ENCODE data around the gene MYCL.
"Not testable (repeated sequence)": the region's sequence is repeated elsewhere in the genome, so short reads cannot be mapped to it uniquely, and the experiment has no call there.

MYCL gene

GRCh38 chr1:39890273-39890672 is 11.4 kb downstream of the MYCL start:
- DNase-seq, result no peak

GRCh38 chr1:39886757-39887231 is 14.9 kb downstream of the MYCL start:
- no peak for DNase-seq

GRCh38 chr1:39885516-39885915 is 16.2 kb downstream of the MYCL start:
- DNase-seq, result no peak

- DNase-seq, result no peak
Observed at GRCh38 chr1:39882152-39882551, 19.6 kb downstream of the MYCL start.

GRCh38 chr1:39877980-39878956 is 23.4 kb downstream of the MYCL start:
- no peak for DNase-seq

- no peak for DNase-seq
Observed at GRCh38 chr1:39877231-39877778, 24.4 kb downstream of the MYCL start.

GRCh38 chr1:39876144-39876543 is 25.6 kb downstream of the MYCL start:
- no peak for DNase-seq

- DNase-seq, result no peak
Observed at GRCh38 chr1:39872698-39873097, 29.0 kb downstream of the MYCL start.

- DNase-seq, result no peak
Observed at GRCh38 chr1:39871796-39872195, 29.9 kb downstream of the MYCL start.

GRCh38 chr1:39871043-39871442 is 30.7 kb downstream of the MYCL start:
- DNase-seq, result not testable (repeated sequence)

GRCh38 chr1:39869538-39870112 is 32.1 kb downstream of the MYCL start:
- DNase-seq, result not testable (repeated sequence)

- no peak for DNase-seq
Observed at GRCh38 chr1:39866767-39867166, 35.0 kb downstream of the MYCL start.

GRCh38 chr1:39865762-39866161 is 36.0 kb downstream of the MYCL start:
- DNase-seq, result no peak

GRCh38 chr1:39863177-39863576 is 38.5 kb downstream of the MYCL start:
- DNase-seq, result no peak

GRCh38 chr1:39861003-39861402 is 40.7 kb downstream of the MYCL start:
- no peak for DNase-seq

- DNase-seq, result no peak
Observed at GRCh38 chr1:39859859-39860812, 41.6 kb downstream of the MYCL start.

GRCh38 chr1:39858315-39858714 is 43.4 kb downstream of the MYCL start:
- no peak for DNase-seq

GRCh38 chr1:39857126-39857878 is 44.4 kb downstream of the MYCL start:
- no peak for DNase-seq

GRCh38 chr1:39854738-39855137 is 47.0 kb downstream of the MYCL start:
- DNase-seq, result no peak

- no peak for DNase-seq
Observed at GRCh38 chr1:39854314-39854713, 47.4 kb downstream of the MYCL start.

GRCh38 chr1:39852876-39853275 is 48.8 kb downstream of the MYCL start:
- DNase-seq, result no peak
